ENCODE measurements around the gene ZNF408. TPM values are rescaled to one million over a fixed set of nuclear protein-coding genes. Genes with fewer than 3 reads are reported as not detected.

The ZNF408 gene
- total RNA-seq, 1 donor from 2014 or later: 5.1 TPM

DNA sequence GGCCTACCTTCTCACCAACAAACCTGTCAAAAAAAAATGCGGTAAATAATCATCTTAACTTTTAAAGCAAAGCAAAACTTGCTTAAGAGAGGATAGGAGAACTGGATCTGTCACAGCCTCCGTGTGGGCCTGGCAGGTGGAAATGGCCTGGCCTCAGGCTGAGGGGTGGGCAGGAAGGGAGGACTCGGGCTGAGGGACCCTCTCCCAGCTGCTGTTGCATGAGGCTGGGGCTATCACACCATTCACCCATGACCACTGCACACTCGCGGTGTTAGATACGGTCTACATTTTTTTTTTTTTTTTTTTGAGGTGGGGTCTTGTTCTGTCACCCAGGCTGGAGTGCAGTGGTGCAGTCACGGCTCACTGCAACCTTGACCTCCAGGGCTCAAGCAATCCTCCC is 24.9 kb upstream of the ZNF408 start:
- DNase-seq (ENCODE audit: low read depth, low spot score): no peak

DNA sequence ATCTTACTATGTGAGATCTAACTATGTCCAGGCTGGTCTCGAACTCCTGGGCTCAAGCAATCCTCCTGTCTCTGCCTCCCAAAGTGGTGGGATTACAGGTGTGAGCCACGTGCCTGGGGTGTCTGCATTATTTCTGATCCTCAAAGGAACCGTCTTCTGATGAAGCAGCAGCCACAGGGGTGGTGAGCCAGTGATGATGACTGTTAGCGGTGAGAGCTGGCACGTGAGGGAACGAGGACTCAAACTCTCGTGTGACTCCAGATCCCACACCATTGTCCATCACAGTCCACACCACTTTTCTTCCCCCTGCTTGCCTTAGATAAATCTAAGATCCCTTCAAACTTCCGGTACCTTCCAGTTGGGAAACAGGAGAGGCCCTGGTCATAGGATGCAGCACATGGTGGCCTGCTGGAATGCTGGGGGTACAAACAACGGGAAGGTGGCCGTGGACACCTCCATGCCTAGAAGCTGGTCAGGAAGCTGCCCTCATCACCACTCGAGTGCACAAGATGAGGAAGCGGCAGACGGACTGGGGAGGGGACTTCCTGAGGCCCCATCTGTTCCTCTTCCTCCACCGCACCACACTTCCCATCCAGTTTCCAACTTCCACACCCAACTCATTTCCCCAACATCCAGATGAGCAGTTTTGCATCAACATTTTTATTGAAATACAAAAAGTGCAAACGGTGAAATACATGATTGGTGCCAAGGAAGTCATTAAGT is 24.2 kb upstream of the ZNF408 start:
- DNase-seq (ENCODE audit: low read depth, low spot score): no peak

DNA sequence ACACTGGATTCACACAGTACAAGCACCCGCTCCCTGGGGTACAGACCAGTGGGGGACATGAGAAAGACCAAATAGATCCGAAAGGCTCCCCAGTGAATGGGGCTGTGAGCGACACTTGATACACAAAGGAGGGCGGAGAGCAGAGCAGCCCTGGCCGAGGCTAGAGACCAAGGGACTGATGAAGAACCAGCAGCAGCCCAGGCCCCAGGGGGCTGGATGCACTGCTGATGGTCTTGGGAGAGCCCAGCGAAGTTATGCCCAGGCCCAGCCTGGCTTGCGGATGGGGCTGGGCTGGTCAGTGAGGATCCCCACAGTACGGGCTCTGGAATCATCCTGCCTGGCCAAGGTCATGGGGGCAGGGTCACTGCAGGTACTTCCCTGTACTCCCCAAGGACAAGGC is 23.7 kb upstream of the ZNF408 start:
- DNase-seq (ENCODE audit: low read depth, low spot score): no peak

DNA sequence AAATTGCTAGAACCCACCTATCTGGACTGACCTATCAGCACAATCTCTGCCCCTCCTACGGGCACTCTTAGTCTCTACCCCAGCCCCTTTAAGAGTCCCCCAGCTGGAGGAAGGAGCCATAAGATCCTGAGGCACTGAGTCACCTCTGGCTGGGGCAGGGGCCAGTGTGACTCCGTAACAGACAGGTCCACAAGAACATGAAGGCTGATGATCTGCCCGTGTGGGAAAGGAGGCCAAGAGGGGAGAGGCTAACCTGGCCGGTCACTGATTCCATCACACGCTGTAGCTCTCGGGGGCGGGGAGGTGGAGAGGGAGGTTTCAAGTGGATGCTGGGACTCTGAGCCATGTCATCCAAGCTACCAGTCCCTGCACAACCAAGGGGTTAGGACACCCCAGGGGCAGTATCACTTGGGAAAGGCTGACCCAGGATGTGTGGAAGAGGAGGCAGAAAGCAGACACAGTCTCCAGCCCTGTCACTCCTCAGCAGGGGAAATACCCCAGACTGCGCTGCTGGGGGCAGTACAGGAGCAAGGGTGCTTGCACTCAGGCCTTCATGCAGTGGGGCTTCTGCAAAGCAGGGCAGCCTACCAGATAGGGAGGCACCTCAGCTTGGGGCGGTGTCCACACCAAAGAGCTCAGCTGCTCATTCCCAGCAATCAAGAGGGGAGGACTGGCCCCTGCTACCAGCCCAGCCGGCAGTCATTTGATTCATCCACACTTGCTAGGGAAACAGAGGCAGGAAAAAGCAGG is 22.7 kb upstream of the ZNF408 start:
- no peak for DNase-seq (ENCODE audit: low read depth, low spot score)

DNA sequence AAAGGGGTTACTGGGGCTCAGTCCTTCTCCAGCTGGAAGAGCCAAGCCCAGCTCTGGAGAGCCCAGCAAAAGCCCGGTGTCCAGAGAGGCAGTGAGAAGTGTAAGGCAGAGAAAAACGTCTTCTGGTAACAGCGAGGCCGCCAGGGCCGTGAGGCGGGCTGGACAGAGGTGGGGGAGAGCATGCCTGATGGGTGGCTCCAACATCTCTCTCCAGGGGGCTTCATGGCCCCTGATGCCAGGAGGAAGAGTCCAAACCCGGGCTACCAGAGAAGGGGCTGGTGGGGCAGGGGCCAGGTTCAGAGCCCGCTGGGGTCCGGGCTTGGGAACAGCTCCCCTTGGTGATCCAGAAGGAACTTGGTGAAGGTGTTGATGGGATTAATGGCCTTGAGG is 22.1 kb upstream of the ZNF408 start:
- DNase-seq (ENCODE audit: low read depth, low spot score): no peak

DNA sequence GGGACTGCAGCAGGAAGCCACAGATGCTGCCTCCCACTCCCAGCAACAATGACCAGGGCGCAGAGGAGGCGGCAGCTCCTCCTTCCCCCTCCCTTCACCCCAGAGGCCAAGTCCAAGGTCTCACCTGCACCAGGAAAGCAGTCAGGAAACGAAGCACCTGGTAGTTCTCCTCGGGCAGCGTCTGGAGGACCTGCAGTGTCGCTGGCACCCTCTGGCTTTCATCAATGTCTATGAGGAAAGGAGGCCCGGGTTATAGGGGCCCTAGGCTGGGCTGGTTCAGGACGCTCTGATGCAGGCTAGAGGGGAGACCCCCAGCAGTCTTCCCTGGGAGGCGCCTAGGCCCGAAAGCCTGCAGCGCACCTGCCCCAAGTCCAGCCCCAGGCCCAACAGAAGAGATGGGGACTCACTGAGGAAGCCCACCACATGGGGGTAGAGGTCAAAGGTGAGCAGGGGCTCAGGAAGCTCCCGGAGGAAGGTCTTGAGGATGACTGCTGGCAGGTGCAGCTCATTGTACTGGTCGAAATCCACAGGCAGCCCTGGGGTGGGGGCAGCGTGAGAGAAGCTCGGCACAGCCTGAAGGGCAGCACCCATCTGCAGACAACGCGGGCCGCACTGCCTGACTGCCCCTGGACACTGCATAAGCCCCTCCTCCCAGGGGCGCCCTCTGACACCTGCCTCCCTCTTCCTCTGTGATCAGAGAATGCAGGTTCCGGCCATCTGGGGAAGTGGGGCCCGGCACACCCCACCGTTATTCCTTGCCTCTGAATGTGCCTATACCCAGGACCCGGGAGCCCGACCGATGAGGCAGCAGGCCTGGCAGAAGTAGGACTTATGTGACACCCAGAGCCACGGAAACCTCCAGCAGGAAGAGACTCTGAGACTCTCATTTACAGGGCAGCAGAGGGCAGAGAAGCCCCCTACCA is 21.3 kb upstream of the ZNF408 start:
- no peak for DNase-seq (ENCODE audit: low read depth, low spot score)

DNA sequence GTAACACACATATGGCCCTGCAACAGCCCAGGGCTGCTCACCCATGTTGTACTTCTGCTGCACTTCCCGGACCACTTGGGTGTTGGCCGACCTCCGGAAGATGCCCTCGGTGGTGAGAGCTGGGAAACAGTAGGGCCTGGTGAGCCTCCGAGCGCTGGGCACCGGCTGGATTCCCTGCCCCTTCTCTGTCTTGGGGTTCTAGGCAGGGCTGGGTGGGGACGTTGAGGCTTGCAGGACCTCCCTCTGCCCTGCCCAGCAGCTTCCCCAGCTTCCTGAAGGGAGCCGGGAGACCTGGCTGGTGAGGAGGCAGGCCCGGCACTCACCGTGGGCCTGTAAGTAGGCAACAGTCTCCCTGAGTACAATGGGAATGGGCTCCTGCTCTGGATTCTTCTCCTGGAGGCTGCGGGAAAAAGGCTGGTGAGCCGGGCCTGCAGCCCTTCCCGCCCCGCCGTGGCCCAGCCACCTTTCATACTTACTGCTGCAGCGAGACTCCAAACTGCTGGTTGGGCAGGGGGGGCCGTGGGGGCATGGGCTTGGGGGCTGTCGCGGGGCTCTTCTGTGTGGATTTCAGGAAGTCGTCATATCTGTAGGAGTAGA is 20.6 kb upstream of the ZNF408 start:
- no peak for DNase-seq (ENCODE audit: low read depth, low spot score)

DNA sequence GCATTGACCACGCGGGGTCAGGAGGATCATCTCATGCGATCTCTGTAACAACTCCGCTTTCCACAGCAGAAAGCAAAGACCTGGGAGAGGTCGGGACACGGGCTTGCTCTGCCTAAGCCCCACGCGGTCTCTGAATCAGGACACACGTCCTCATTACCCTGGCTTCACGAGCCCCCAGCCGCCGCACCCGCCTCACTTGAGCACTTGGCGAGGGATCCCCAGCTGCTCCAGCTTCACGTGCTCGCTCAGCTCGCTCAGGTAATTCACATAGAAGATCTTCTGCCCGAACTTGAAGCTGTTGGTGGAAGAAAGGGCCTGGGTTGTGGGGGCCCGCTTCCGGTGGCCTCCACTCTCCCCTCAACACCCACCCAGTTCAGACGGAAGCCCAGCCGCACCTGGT is 20.0 kb upstream of the ZNF408 start:
- DNase-seq (ENCODE audit: low read depth, low spot score): no peak

DNA sequence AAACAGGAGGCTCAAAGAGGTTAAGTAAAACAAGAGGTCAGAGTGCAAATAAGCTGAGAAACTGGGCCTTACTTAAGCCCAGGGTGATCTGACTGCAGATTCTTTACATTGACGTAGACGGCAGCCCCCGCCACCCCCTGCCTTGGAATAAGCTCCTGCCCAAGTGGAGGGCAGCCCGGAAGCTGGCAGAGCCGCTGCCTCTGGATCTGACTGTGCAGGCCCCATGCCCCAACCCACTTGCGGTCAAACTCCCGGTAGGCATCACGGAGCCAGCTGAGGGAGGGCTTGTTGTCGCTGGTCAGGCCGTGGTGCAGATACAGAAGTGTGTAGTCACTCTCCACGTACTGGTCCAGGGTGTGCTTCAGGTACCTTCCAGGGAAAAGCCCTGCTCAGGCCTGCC is 19.0 kb upstream of the ZNF408 start:
- no peak for DNase-seq (ENCODE audit: low read depth, low spot score)

DNA sequence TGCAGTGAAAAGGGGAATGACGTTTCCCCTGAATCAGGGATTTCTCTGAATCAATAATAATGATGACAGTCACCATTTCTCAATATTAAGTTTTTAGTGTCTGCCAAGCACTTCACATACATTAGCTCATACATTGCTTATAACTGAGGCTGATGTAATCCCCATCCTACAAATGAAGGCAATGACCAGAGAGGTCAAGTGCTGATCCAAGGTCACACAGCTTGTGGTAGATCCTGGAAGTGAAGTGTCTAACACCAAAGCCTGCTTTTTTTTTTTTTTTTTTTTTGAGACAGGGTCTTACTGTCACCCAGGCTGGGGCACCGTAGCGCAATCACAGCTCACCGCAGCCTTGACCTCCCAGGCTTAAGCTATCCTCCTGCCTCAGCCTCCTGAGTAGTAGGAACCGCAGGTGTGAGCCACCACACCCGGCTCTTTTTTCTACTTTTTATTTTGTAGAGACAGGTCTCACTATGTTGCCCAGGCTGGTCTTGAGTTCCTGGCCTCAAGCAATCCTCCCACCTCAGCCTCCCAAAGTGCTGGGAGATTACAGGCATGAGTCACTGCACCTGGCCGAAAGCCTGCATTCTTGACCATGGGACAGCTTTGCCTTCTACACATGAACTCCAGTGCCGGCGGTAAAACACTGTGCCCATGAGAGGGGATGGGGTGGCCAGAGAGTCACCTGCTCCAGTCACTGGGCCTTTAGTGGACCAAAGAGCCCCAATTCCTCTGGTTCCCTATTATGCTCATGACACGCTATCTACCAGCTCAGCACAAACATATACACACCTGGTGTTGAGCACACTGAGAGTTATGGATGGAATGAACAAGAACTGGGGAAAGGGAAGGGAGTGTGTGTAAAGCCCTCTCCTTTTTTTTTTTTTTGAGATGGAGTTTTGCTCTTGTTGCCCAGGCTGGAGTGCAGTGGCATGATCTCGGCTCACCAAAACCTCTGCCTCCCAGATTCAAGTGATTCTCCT is 17.8 kb upstream of the ZNF408 start:
- DNase-seq (ENCODE audit: low read depth, low spot score): no peak

DNA sequence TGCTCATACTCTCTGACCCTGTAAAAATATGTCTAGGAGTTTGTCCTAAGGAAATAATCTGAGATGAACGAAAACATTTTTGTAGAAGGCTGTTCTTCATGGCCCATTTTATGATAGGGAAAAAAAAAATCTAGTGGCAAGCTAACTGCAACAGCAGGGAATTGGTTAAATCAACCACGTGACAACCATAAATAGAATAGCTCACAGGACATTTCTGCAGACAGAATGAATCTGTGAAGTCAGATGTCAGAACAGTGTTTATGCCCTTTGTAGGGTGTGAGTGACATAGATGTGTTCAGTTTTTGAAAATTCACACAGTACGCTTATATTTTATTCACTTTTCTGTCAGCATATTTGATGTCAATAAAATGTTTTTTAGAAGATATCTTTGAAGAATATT is 16.5 kb upstream of the ZNF408 start:
- no peak for DNase-seq (ENCODE audit: low read depth, low spot score)

DNA sequence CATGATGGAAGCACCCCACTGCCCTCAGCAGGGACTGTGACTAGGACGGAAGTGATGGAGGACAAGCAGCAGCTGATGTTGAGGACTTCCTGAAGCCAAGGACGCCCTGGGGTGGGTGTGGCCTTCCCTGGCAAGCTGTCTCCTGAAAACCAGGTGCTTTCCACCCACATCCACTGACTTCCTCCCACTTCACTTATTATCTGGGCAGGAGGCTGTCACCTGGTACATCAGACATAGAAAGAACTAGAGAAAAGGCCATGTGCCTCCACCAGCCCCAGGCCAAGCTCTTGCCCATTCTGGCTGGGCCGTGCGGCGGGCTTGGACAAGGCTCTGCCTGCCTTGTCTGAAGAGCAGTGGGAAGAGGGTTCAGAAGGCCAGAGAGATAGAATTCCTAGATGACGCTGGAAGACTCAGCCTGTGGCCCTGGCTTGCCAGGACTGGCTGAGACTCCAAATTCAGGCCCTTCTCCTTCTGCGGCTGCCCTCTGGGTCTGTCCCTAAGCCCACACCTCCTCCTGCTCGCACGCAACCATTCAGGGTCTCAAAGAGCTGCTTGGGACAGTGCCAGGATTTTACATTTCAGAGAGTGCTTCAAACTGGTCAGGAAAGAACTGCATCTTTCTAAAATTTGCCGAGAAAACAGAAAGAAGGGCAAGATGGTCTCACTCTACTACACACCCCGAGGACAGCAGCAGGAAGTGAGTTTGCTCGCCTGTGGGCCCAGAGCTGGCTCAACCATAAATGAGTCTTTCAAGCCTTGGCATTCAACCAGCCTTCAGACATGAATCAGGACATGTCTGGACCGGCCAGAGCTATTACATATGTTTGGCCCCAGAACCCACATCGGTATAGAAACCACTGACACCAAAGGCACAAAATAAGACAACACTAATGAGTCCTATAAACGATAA is 13.7 kb upstream of the ZNF408 start:
- DNase-seq (ENCODE audit: low read depth, low spot score): no peak

DNA sequence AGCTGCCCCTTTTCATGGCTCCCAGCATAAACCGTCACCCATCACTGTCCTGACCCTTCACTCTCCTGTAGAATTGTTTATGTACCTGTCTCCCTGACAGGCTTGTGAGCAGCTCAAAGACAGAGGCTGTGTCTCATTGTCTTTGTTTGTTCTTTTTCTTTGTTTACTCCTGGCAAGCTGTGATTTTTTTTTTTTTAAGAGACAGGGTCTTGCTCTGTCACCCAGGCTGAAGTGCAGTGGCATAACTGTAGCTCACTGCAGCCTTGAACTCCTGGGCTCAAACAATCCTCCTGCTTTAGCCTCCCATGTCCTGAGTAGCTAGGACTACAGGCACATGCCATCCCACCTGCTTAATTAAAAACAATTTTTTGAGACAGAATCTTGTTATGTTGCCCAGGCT is 10.1 kb upstream of the ZNF408 start:
- no peak for DNase-seq (ENCODE audit: low read depth, low spot score)

DNA sequence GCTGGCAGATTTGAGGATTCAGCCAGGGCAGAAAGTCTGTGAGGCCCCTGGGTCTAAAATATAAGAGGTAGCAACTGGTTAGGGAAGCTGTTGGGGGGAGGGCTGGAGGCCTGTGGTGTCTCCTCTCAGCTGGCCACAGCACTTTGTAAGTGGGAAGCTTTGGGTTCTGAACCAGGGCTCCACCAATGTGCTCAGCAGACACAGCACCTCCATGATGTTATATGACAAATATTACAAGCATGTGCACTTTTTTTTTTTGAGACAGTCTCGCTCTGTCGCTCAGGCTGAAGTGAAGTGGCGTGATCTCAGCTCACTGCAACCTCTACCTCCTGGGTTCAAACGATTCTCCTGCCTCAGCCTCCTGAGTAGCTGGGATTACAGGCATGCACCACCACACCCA is 8.4 kb upstream of the ZNF408 start:
- DNase-seq (ENCODE audit: low read depth, low spot score): no peak

DNA sequence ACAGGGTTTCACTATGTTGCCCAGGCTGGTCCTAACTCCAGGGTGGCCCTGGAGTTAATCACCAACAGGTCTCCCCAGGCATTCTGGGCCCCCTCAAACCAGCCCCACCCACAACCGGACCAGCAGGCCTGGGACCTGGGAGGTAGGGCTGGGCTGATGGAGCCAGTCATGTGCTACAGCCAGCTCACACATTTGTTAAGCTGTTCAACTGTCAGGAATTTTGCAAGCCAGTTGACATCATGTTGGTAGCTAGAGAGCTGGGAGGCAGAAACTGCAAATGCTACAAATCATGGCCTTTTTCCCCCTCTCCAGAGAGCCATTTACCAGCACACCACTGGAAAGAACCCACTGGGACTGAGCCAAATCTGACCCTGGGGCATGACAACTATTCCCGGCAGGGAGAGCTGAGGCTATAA is 7.2 kb upstream of the ZNF408 start:
- no peak for DNase-seq (ENCODE audit: low read depth, low spot score)

DNA sequence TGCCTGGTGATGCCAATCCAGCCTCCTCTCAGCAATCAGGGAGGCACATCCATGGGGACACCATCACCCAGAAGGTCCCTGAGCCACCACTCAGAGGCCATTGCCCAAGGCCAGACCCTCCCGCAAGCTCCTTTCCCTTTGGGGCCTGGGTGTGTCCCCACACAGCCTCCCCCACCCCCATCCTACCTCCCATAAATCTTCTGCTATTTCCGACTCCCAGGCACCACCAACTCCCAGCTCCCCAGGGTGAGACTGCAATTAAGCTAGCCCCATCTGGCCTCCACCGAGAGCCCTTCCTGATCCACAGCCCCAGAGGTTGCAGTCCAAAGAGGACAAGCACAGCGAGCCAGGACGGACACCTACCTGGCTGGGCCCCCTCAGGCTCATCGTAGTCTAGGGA is 6.8 kb upstream of the ZNF408 start:
- DNase-seq (ENCODE audit: low read depth, low spot score): no peak

DNA sequence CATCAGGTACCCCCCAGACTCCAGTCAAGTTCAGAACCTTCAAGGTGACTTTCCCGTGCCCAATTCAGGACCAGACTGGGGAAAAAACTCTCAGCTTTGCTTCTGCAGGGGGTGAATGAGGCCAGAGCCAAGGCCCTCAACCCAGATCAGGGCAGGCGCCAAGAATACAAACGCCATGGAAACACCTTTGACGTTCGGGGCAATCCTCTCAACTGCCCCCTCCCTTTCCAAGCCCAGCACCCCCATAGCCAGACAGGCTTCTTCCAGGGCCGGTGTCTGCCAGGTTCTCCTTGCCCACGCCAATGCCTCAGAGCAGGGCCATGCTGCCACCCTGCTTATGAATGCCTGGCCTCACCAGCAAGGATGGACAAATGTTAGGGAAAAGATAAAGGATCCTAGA is 6.2 kb upstream of the ZNF408 start:
- DNase-seq (ENCODE audit: low read depth, low spot score): no peak

DNA sequence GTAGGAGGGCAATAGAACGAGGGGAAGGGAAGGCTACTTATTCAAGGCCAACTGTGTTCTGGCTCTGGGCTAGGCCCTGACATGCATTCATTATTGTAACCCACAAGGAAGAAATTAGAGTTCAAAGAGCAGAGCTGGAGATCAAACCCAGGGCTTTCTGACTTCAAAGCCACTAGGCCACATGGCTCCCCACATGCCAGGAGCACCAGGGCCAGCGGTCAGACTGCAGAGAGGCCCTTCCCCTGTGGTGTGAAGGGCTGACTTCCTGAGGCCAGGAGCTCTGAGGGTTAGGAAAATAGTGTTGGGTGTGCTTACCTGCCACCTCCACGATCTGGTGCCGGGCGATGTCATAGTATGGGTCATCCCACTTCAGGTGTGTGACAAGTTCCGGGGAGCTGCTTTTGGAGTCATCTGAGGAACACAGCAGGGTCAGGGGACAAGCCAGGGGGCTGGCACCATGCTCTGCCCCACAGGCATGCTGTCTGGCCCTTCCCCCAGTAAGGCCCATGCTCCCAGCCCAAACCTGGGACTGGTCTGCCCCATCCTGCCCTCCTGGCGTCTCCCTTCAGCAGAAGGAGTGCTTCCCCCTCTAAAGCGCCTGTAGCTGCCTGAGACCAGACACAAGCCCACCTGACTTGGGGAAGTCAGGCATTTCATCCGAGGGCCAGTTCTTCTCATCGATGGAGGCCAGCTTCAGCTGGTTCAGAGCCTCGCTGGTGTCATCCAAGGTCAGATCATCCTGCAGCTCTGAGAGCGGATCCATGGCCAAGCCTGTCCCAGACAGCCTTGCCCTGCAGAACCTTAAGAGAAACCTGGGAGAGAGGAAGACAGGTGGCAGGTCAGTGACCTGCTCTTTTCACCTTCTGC is 5.3 kb upstream of the ZNF408 start:
- DNase-seq (ENCODE audit: low read depth, low spot score): no peak

DNA sequence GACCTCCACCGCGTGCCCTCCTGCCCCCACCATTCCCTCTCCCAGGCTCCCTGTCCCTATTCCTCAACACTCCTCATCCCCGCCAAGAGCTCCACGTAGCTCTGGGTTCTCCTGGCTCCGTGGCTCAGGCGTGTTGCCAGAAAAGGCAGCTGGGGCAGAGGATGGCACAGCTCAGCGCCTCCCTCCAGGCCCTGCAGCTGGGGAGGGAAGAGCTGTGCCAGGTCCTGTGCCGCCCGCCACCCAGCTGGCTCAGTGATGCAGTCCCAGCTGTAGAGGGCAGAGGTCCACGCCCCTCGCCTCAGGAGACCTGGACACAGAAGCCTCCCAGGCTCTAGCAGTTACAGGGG is 4.6 kb upstream of the ZNF408 start:
- DNase-seq (ENCODE audit: low read depth, low spot score): no peak

Measured in pulmonary artery endothelial cell (primary cell).